ENCODE measurements around the gene MBLAC1.

The MBLAC1 gene

GRCh38 chr7:100126931-100127865 lies at the start of gene MBLAC1:
Gene MBLAC1 (plus strand): TSS chr7:100126967. CDS start chr7:100127396, 429 bp downstream.
- peaks cover 50% of the 10 kb centered on the region for H3K4me1 ChIP-seq (ENCODE audit: insufficient read depth, low read length)
- H3K27me3 ChIP-seq (ENCODE audit: insufficient read depth, low read length, poor library complexity) = no peaks in the 10 kb centered on the region
- ATAC-seq (ENCODE audit: insufficient read depth, low read depth) (peak; percentile 71), DNase-seq (peak; percentile 91)
- H3K79me2 ChIP-seq (ENCODE audit: insufficient read depth, low read length) = peaks cover 35% of the 10 kb centered on the region
- H3K36me3 ChIP-seq (ENCODE audit: insufficient read depth, low read length) = peaks cover 19% of the 10 kb centered on the region
- H4K20me1 ChIP-seq (ENCODE audit: insufficient read depth, low read length) = no peaks in the 10 kb centered on the region
- peak within 1 kb of the TSS; percentile 91 to 96 for H3K4me3 ChIP-seq (ENCODE audit: low read depth in 1 of 2, low read length in 2 of 2)
- peak within 1 kb of the TSS; percentile 100 for H3K27ac ChIP-seq (ENCODE audit: low read length)
- peak within 1 kb of the TSS; percentile 100 for H3K4me2 ChIP-seq (ENCODE audit: insufficient read depth, low read length)
- peak within 1 kb of the TSS; percentile 92 for H3K9ac ChIP-seq (ENCODE audit: low read depth, low read length)
- peak within 1 kb of the TSS; percentile 97 for H2AFZ ChIP-seq (ENCODE audit: low read depth, low read length)
- TF ChIP-seq EZH2 (IDR thresholded peaks at IDR 0.05; ENCODE audit: borderline replicate concordance, low read depth, low read length, severe bottlenecking) (no peak), CTCF (IDR thresholded peaks at IDR 0.05; ENCODE audit: borderline replicate concordance, extremely low read depth, low read length, poor library complexity, severe bottlenecking) (no peak)
- no peaks in the 10 kb centered on the region for H3K9me3 ChIP-seq (ENCODE audit: insufficient read depth, low read length, severe bottlenecking)

- ATAC-seq (ENCODE audit: insufficient read depth, low read depth) (no peak), DNase-seq (no peak)
- Histone ChIP-seq H3K36me3 (ENCODE audit: insufficient read depth, low read length) (peaks cover 83% of the 10 kb centered on the region), H3K79me2 (ENCODE audit: insufficient read depth, low read length) (peaks cover 71% of the 10 kb centered on the region), H3K4me1 (ENCODE audit: insufficient read depth, low read length) (peaks cover 30% of the 10 kb centered on the region), H2AFZ (ENCODE audit: low read depth, low read length) (no peak overlapping the region), H3K9ac (ENCODE audit: low read depth, low read length) (no peak overlapping the region), H3K27ac (ENCODE audit: low read length) (no peak overlapping the region), H3K27me3 (ENCODE audit: insufficient read depth, low read length, poor library complexity) (no peaks in the 10 kb centered on the region), H3K9me3 (ENCODE audit: insufficient read depth, low read length, severe bottlenecking) (peaks cover 8% of the 10 kb centered on the region), H3K4me3 (ENCODE audit: low read depth in 1 of 2, low read length in 2 of 2) (no peak overlapping the region), H4K20me1 (ENCODE audit: insufficient read depth, low read length) (peaks cover 21% of the 10 kb centered on the region), H3K4me2 (ENCODE audit: insufficient read depth, low read length) (no peak overlapping the region)
- TF ChIP-seq EZH2 (IDR thresholded peaks at IDR 0.05; ENCODE audit: borderline replicate concordance, low read depth, low read length, severe bottlenecking) (no peak), CTCF (IDR thresholded peaks at IDR 0.05; ENCODE audit: borderline replicate concordance, extremely low read depth, low read length, poor library complexity, severe bottlenecking) (no peak)
These were observed 49.6 kb upstream of the MBLAC1 start for GRCh38 chr7:100077205-100077604.

- no peaks in the 10 kb centered on the region for H3K9me3 ChIP-seq (ENCODE audit: insufficient read depth, low read length, severe bottlenecking)
- H2AFZ ChIP-seq (ENCODE audit: low read depth, low read length) = no peak overlapping the region
- peak overlapping the region; percentile 90; the same call in 1 of the 2 replicates for H3K9ac ChIP-seq (ENCODE audit: low read depth, low read length)
- no peak for DNase-seq
- H3K79me2 ChIP-seq (ENCODE audit: insufficient read depth, low read length) = peaks cover 70% of the 10 kb centered on the region
- peaks cover 64% of the 10 kb centered on the region for H3K36me3 ChIP-seq (ENCODE audit: insufficient read depth, low read length)
- H3K27me3 ChIP-seq (ENCODE audit: insufficient read depth, low read length, poor library complexity) = no peaks in the 10 kb centered on the region
- no peak for ATAC-seq (ENCODE audit: insufficient read depth, low read depth)
- no peak overlapping the region for H3K27ac ChIP-seq (ENCODE audit: low read length)
- peak overlapping the region in 1 of 2 experiments; percentile 92; a peak in 1 of 4 replicates for H3K4me3 ChIP-seq (ENCODE audit: low read depth in 1 of 2, low read length in 2 of 2)
- no peak for TF ChIP-seq EZH2 (IDR thresholded peaks at IDR 0.05; ENCODE audit: borderline replicate concordance, low read depth, low read length, severe bottlenecking)
- peaks cover 34% of the 10 kb centered on the region for H3K4me1 ChIP-seq (ENCODE audit: insufficient read depth, low read length)
- peaks cover 21% of the 10 kb centered on the region for H4K20me1 ChIP-seq (ENCODE audit: insufficient read depth, low read length)
- peak overlapping the region; percentile 79 for H3K4me2 ChIP-seq (ENCODE audit: insufficient read depth, low read length)
These were observed 47.7 kb upstream of the MBLAC1 start for GRCh38 chr7:100079024-100079560.

All from DND-41 (cell line).